SK-N-SH (cell line): Measurements from ENCODE around the gene OTOA. TPM values are rescaled to one million over a fixed set of nuclear protein-coding genes. Genes with fewer than 3 reads are reported as not detected.

ENCODE experiments used
- CTCF ChIA-PET: fragments of 300-600, 350-600 bp; formaldehyde crosslinking; extraction: SDS; loops from one replicate; lab custom pipeline; 2021; lab: Yijun Ruan, JAX
- POLR2A ChIA-PET: fragments of 350-600 bp; sonication (Branson Sonifier 250); formaldehyde crosslinking; extraction: SDS; loops from one replicate; lab custom pipeline; 2020; ENCODE audit warnings: antibody characterized with exemption, inconsistent platforms; lab: Yijun Ruan, JAX
- DNase-seq: peaks from one replicate; pipeline ENCODE4 v3.0.0; 2012
- H2AFZ ChIP-seq: fragments of 200-600 bp; sonication (generic); 2 replicates; pipeline ENCODE4 v1.8.1; 2016; ENCODE audit warnings: antibody characterized with exemption, mild to moderate bottlenecking, low read depth
- H3F3A ChIP-seq: fragments of 200-600 bp; sonication (generic); replicated peaks from 2 replicates; pipeline ENCODE3; 2016; ENCODE audit warnings: antibody characterized with exemption, mild to moderate bottlenecking; ENCODE audit not compliant: insufficient read depth
- H3K27ac ChIP-seq, 2 experiments: fragments of 200-500 bp in 1 of 2; fragments of 200-600 bp in 1 of 2; sonication (Bioruptor generic) in 1 of 2; sonication (generic), shearing (Covaris generic) in 1 of 2; 2 replicates each; pipeline versions ENCODE4 v1.5.1 to v1.6.1; 2014 to 2016; ENCODE audit warnings: low read depth in 2 of 2, inconsistent platforms in 1 of 2, low read length in 1 of 2, mild to moderate bottlenecking in 1 of 2, mixed read lengths in 1 of 2
- H3K27me3 ChIP-seq: fragments of 200-600 bp; sonication (generic), shearing (Covaris generic); 2 replicates; pipeline ENCODE4 v1.6.1; 2016; ENCODE audit warnings: mixed run types; ENCODE audit not compliant: insufficient read depth
- H3K36me3 ChIP-seq, 2 experiments: fragments of 200-500 bp in 1 of 2; fragments of 200-600 bp in 1 of 2; sonication (Bioruptor generic) in 1 of 2; sonication (generic) in 1 of 2; replicated peaks in 1 of 2; 2 replicates each; pipeline versions ENCODE3 to v1.5.1; 2014 to 2016; ENCODE audit warnings: low read length in 1 of 2, mild to moderate bottlenecking in 1 of 2; ENCODE audit not compliant: insufficient read depth in 2 of 2, control insufficient read depth in 1 of 2
- H3K4me1 ChIP-seq, 2 experiments: fragments of 200-500 bp in 1 of 2; fragments of 200-600 bp in 1 of 2; sonication (Bioruptor generic) in 1 of 2; sonication (generic), shearing (Covaris generic) in 1 of 2; 2 replicates each; pipeline versions ENCODE4 v1.5.1 to v1.6.1; 2014 to 2016; ENCODE audit warnings: low read depth in 1 of 2, low read length in 1 of 2, mixed run types in 1 of 2; ENCODE audit not compliant: insufficient read depth in 2 of 2, control insufficient read depth in 1 of 2
- H3K4me2 ChIP-seq: fragments of 200-600 bp; sonication (generic), shearing (Covaris generic); 2 replicates; pipeline ENCODE4 v1.6.1; 2017; ENCODE audit warnings: mixed run types
- H3K4me3 ChIP-seq, 2 experiments: fragments of 200-500 bp in 1 of 2; fragments of 200-600 bp in 1 of 2; sonication (Bioruptor generic) in 1 of 2; sonication (generic), shearing (Covaris generic) in 1 of 2; 2 replicates each; pipeline versions ENCODE4 v1.5.1 to v1.8.1; 2014 to 2016; ENCODE audit warnings: low read depth in 2 of 2, inconsistent platforms in 1 of 2, low read length in 1 of 2, mild to moderate bottlenecking in 1 of 2, mixed read lengths in 1 of 2, moderate library complexity in 1 of 2
- H3K79me2 ChIP-seq: fragments of 200-600 bp; sonication (generic); 2 replicates; pipeline ENCODE4 v1.8.1; 2017; ENCODE audit warnings: mild to moderate bottlenecking; ENCODE audit not compliant: insufficient read depth
- H3K9ac ChIP-seq: fragments of 200-600 bp; sonication (generic); 2 replicates; pipeline ENCODE4 v1.6.1; 2017; ENCODE audit warnings: mixed run types
- H3K9me2 ChIP-seq: fragments of 200-600 bp; sonication (generic); 2 replicates; pipeline ENCODE4 v1.6.1; 2017; ENCODE audit warnings: mixed run types
- H3K9me3 ChIP-seq: fragments of 200-600 bp; sonication (generic); 2 replicates; pipeline ENCODE4 v1.6.1; 2017; ENCODE audit warnings: mixed run types, mild to moderate bottlenecking, moderate library complexity
- H4K20me1 ChIP-seq: fragments of 200-600 bp; sonication (generic); 2 replicates; pipeline ENCODE4 v1.6.1; 2017; ENCODE audit warnings: mild to moderate bottlenecking, mixed run types; ENCODE audit not compliant: insufficient read depth
- CHD2 ChIP-seq: fragments of 150-350 bp; IDR thresholded peaks from 2 replicates; pipeline ENCODE4 v1.6.1; 2018; ENCODE audit warnings: low read length; ENCODE audit not compliant: partially characterized antibody
- ELF1 ChIP-seq: IDR thresholded peaks from 2 replicates; pipeline ENCODE4 v1.4.0; 2012
- EP300 ChIP-seq, 2 experiments: IDR thresholded peaks; 2 replicates each; pipeline versions ENCODE4 v1.4.0 to v1.6.1; 2012; ENCODE audit warnings: borderline replicate concordance in 1 of 2, low read depth in 1 of 2, low read length in 1 of 2
- EZH2phosphoT487 ChIP-seq: fragments of 200-600 bp; sonication (generic); IDR thresholded peaks from 2 replicates; pipeline ENCODE4 v1.6.1; 2017; ENCODE audit warnings: low read depth, mixed run types, mild to moderate bottlenecking, antibody characterized with exemption, moderate library complexity, borderline replicate concordance
- FOXJ3 ChIP-seq: sonication (generic); formaldehyde crosslinking; IDR thresholded peaks from 2 replicates; pipeline ENCODE4 v1.5.1; 2020; ENCODE audit warnings: mild to moderate bottlenecking, missing genetic modification reagents
- GABPA ChIP-seq: IDR thresholded peaks from 2 replicates; pipeline ENCODE4 v1.4.0; 2012; ENCODE audit warnings: low read depth, mild to moderate bottlenecking
- JUND ChIP-seq: IDR thresholded peaks from 2 replicates; pipeline ENCODE4 v1.4.0; 2012
- MEF2A ChIP-seq: IDR thresholded peaks from 2 replicates; pipeline ENCODE4 v1.4.0; 2012; ENCODE audit warnings: low read depth, borderline replicate concordance
- MXI1 ChIP-seq: IDR thresholded peaks from 2 replicates; pipeline ENCODE4 v1.6.1; 2012; ENCODE audit warnings: mild to moderate bottlenecking, low read depth, low read length, improper control_type of control experiment
- RAD21 ChIP-seq: IDR thresholded peaks from 2 replicates; pipeline ENCODE4 v1.6.1; 2012; ENCODE audit warnings: mild to moderate bottlenecking, low read length
- RCOR1 ChIP-seq: fragments of 150-350 bp; IDR thresholded peaks from 2 replicates; pipeline ENCODE4 v1.6.1; 2017; ENCODE audit warnings: antibody characterized with exemption, low read length
- TCF12 ChIP-seq: IDR thresholded peaks from 2 replicates; pipeline ENCODE4 v1.4.0; 2012
- TEAD4 ChIP-seq: IDR thresholded peaks from 2 replicates; pipeline ENCODE4 v1.4.0; 2012; ENCODE audit warnings: mild to moderate bottlenecking, borderline replicate concordance; ENCODE audit not compliant: insufficient read depth
- WGBS: methylation state at CpG from one replicate; pipeline ENCODE4 v1.1.6; 2017; ENCODE audit warnings: low lambda C conversion rate; 5-methylcytosine and 5-hydroxymethylcytosine counted together
- polyA plus RNA-seq, 3 experiments: library from polyadenylated mRNA; depleted of rRNA; stranded (reverse); fragments of >200 nt; gene quantifications; 2 replicates each; pipeline ENCODE4 v1.2.3, GENCODE V29; 2012
- TF ChIP-seq, protein P1 (sequence below): fragments of 200-600 bp; sonication (generic); IDR thresholded peaks from 2 replicates; pipeline ENCODE4 v1.6.1; 2017; ENCODE audit warnings: antibody characterized with exemption, mild to moderate bottlenecking, moderate library complexity
- TF ChIP-seq, protein P2 (sequence below): fragments of 150-350 bp; IDR thresholded peaks from 2 replicates; pipeline ENCODE4 v1.6.1; 2017; ENCODE audit warnings: antibody characterized with exemption, low read length, low read depth, borderline replicate concordance
- TF ChIP-seq, protein P3 (sequence below): IDR thresholded peaks from 2 replicates; pipeline ENCODE4; 2012
- TF ChIP-seq, protein P4 (sequence below): fragments of 150-350 bp; IDR thresholded peaks from 2 replicates; pipeline ENCODE4 v1.6.1; 2016; ENCODE audit warnings: mild to moderate bottlenecking, low read depth, low read length
- TF ChIP-seq, protein P5 (sequence below): IDR thresholded peaks from 2 replicates; pipeline ENCODE4 v1.4.0; 2012; ENCODE audit warnings: low read depth

Gene OTOA
- polyA plus RNA-seq, 1 of the 3 experiments (the other 2 are of a cell fraction): 0.02 TPM

DNA sequence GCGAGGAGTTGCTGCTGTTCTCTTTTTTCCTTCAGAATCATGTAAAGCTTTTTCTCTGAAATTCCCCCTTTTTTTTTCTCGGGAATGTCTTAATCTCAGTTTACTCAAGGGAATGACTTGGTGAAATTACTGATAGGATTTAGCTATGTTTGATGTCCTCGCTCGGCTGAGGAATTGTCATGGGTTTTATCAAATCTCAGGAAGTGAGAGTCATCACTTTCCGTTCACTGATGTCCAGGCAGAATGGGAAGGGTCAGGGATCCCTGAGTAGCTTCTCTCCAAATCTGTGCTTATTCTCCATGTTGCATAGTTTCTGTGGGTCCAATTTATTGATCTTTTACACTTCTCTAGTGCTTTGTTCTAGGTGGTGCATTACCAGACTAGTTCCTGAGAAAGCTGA, 17.7 kb upstream of the OTOA start:
- no peak overlapping the region for H3K27ac ChIP-seq
- no peak for DNase-seq
- H2AFZ ChIP-seq: no peak overlapping the region
- H3K9ac ChIP-seq: no peak overlapping the region
- peaks cover 78% of the 10 kb centered on the region for H3K79me2 ChIP-seq
- peaks cover 2% of the 10 kb centered on the region; the same call in 1 of the 2 replicates for H4K20me1 ChIP-seq
- no peak overlapping the region; the same call in 1 of the 2 replicates for H3K4me2 ChIP-seq
- H3F3A ChIP-seq: no peaks in the 10 kb centered on the region
- CTCF ChIA-PET: interaction anchor here (0.9 to 2.2 kb wide), 5 partner anchors 11 to 62 kb away, joined by 3 to 23 read pairs (median 9); no protein-coding TSS in a partner anchor
- no peak overlapping the region for H3K4me3 ChIP-seq
- H3K27me3 ChIP-seq: no peaks in the 10 kb centered on the region
- H3K36me3 ChIP-seq: peaks cover 0 to 13% of the 10 kb centered on the region in 2 experiments
- H3K9me2 ChIP-seq: no peaks in the 10 kb centered on the region
- H3K4me1 ChIP-seq: peaks cover 0 to 5% of the 10 kb centered on the region in 2 experiments; a peak in 3 of 4 replicates
- WGBS: 91% methylated on average over 5 of the region's 5 CpGs
- TF ChIP-seq RCOR1 (no peak), MXI1 (no peak), TCF12 (no peak), CHD2 (no peak), MEF2A (no peak), JUND (no peak), EZH2phosphoT487 (no peak), TEAD4 (no peak), RAD21 (no peak), GABPA (no peak), FOXJ3 (CRISPR knock-in tag) (no peak), EP300 (IDR thresholded peaks at IDR 0.05; ENCODE audit: borderline replicate concordance in 1 of 2, low read depth in 1 of 2, low read length in 1 of 2) (no peak), ELF1 (no peak)
- TF ChIP-seq, protein P1, sequence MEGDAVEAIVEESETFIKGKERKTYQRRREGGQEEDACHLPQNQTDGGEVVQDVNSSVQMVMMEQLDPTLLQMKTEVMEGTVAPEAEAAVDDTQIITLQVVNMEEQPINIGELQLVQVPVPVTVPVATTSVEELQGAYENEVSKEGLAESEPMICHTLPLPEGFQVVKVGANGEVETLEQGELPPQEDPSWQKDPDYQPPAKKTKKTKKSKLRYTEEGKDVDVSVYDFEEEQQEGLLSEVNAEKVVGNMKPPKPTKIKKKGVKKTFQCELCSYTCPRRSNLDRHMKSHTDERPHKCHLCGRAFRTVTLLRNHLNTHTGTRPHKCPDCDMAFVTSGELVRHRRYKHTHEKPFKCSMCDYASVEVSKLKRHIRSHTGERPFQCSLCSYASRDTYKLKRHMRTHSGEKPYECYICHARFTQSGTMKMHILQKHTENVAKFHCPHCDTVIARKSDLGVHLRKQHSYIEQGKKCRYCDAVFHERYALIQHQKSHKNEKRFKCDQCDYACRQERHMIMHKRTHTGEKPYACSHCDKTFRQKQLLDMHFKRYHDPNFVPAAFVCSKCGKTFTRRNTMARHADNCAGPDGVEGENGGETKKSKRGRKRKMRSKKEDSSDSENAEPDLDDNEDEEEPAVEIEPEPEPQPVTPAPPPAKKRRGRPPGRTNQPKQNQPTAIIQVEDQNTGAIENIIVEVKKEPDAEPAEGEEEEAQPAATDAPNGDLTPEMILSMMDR: no peak
- TF ChIP-seq, protein P2, sequence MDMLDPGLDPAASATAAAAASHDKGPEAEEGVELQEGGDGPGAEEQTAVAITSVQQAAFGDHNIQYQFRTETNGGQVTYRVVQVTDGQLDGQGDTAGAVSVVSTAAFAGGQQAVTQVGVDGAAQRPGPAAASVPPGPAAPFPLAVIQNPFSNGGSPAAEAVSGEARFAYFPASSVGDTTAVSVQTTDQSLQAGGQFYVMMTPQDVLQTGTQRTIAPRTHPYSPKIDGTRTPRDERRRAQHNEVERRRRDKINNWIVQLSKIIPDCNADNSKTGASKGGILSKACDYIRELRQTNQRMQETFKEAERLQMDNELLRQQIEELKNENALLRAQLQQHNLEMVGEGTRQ: no peak
- TF ChIP-seq, protein P3, sequence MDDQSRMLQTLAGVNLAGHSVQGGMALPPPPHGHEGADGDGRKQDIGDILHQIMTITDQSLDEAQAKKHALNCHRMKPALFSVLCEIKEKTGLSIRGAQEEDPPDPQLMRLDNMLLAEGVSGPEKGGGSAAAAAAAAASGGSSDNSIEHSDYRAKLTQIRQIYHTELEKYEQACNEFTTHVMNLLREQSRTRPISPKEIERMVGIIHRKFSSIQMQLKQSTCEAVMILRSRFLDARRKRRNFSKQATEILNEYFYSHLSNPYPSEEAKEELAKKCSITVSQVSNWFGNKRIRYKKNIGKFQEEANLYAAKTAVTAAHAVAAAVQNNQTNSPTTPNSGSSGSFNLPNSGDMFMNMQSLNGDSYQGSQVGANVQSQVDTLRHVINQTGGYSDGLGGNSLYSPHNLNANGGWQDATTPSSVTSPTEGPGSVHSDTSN: no peak
- TF ChIP-seq, protein P4, sequence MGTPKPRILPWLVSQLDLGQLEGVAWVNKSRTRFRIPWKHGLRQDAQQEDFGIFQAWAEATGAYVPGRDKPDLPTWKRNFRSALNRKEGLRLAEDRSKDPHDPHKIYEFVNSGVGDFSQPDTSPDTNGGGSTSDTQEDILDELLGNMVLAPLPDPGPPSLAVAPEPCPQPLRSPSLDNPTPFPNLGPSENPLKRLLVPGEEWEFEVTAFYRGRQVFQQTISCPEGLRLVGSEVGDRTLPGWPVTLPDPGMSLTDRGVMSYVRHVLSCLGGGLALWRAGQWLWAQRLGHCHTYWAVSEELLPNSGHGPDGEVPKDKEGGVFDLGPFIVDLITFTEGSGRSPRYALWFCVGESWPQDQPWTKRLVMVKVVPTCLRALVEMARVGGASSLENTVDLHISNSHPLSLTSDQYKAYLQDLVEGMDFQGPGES: no peak
- TF ChIP-seq, protein P5, sequence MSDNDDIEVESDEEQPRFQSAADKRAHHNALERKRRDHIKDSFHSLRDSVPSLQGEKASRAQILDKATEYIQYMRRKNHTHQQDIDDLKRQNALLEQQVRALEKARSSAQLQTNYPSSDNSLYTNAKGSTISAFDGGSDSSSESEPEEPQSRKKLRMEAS: no peak
- POLR2A ChIA-PET: no interaction called here
- H3K9me3 ChIP-seq: no peaks in the 10 kb centered on the region
